Cardiac fibroblast (primary cell): Measurements from ENCODE around the gene TJP3.

Experiments used
- DNase-seq, 2 donors: peaks; one replicate each; pipeline versions ENCODE4 v3.0.0 to v3.0.0-alpha.2; 2010; ENCODE audit warnings: low read depth in 2 of 2
- H3K4me3 ChIP-seq, 2 donors: replicated peaks in 1 of 2; 1 replicate in 1 of 2; 2 replicates in 1 of 2; pipeline ENCODE4 v1.5.1; 2011; ENCODE audit warnings: low read depth in 2 of 2, low read length in 2 of 2, mild to moderate bottlenecking in 2 of 2, moderate library complexity in 1 of 2
- CTCF ChIP-seq: IDR thresholded peaks from one replicate; pipeline ENCODE4 v1.5.1; 2011; ENCODE audit warnings: low read depth, mild to moderate bottlenecking, low read length, inconsistent platforms

TJP3 gene

GRCh38 chr19:3766520-3766919, 58.3 kb downstream of the TJP3 start:
- H3K4me3 ChIP-seq = no peak overlapping the region
- TF ChIP-seq CTCF = no peak
- no peak for DNase-seq

GRCh38 chr19:3767050-3767449, 58.9 kb downstream of the TJP3 start:
- TF ChIP-seq CTCF = no peak
- DNase-seq = no peak
- H3K4me3 ChIP-seq = no peak overlapping the region

- TF ChIP-seq CTCF = no peak
- no peak for DNase-seq
- no peak overlapping the region for H3K4me3 ChIP-seq
These were observed 60.0 kb downstream of the TJP3 start for GRCh38 chr19:3768015-3768747.

- H3K4me3 ChIP-seq = no peak overlapping the region
- no peak for TF ChIP-seq CTCF
- DNase-seq = no peak
These were observed 60.5 kb downstream of the TJP3 start for GRCh38 chr19:3768748-3769099.

- H3K4me3 ChIP-seq = no peak overlapping the region
- no peak for DNase-seq
- no peak for TF ChIP-seq CTCF
These were observed 61.3 kb downstream of the TJP3 start for GRCh38 chr19:3769494-3769893.

GRCh38 chr19:3770136-3770999, 62.2 kb downstream of the TJP3 start:
- no peak overlapping the region for H3K4me3 ChIP-seq
- no peak for TF ChIP-seq CTCF
- no peak for DNase-seq
